ENCODE data around the gene AKAP13.

The AKAP13 gene

DNA sequence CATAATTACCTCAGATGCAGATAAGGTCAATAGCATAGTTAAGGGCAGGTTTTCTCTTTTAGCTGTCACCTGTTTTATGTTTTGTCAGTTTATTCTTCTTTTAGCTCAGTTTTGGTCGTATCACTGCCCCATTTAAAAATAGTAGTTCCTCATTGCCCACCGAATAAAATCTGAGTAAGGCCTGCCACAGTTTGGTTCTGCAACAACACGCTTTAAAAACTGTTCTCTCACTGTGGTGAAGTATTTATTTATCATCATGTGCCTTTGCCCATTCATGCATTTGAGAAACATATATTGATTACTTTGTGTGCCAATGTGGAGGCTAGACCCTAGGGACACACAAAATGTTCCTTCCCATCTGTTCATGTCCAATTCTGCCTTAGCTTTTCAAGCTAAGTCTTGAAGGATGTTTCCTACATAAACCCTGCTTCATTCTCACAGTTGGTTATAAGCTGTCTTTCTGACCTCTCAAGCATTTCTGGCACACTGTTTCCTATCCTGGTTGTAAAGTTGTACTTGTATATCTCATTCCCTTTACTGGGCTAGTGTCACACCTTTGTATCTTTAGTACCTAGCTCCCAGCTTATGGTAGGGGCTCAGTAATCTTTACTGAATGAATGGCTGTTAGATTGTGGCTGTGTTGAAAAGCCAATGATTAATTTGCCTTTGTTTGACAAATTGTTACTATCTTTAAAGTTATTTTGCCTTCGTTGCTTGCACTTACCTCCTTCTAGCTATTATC is 23.9 kb downstream of the AKAP13 start:
- peak overlapping the region; percentile 97 for H3K27ac ChIP-seq (ENCODE audit: low read depth, low read length)
- H4K20me1 ChIP-seq (ENCODE audit: low read depth, low read length), result peaks cover 8% of the 10 kb centered on the region
- H3K36me3 ChIP-seq (ENCODE audit: low read length), result no peaks in the 10 kb centered on the region
- H3K4me2 ChIP-seq (ENCODE audit: low read depth, low read length, poor library complexity, severe bottlenecking), result peak overlapping the region; percentile 68
- TF ChIP-seq EZH2phosphoT487 (conservative IDR thresholded peaks at IDR 0.05; ENCODE audit: low read length), result no peak
- TF ChIP-seq, protein P1, sequence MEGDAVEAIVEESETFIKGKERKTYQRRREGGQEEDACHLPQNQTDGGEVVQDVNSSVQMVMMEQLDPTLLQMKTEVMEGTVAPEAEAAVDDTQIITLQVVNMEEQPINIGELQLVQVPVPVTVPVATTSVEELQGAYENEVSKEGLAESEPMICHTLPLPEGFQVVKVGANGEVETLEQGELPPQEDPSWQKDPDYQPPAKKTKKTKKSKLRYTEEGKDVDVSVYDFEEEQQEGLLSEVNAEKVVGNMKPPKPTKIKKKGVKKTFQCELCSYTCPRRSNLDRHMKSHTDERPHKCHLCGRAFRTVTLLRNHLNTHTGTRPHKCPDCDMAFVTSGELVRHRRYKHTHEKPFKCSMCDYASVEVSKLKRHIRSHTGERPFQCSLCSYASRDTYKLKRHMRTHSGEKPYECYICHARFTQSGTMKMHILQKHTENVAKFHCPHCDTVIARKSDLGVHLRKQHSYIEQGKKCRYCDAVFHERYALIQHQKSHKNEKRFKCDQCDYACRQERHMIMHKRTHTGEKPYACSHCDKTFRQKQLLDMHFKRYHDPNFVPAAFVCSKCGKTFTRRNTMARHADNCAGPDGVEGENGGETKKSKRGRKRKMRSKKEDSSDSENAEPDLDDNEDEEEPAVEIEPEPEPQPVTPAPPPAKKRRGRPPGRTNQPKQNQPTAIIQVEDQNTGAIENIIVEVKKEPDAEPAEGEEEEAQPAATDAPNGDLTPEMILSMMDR (IDR thresholded peaks at IDR 0.05; ENCODE audit: insufficient read depth, low read length, poor library complexity, severe bottlenecking), result no peak
- no peaks in the 10 kb centered on the region for H3K9me3 ChIP-seq (ENCODE audit: insufficient read depth, low read length)
- peaks cover 57% of the 10 kb centered on the region for H3F3A ChIP-seq (ENCODE audit: insufficient read depth)
- no peak overlapping the region for H2AFZ ChIP-seq (ENCODE audit: low read depth, low read length, severe bottlenecking)
- H3K4me3 ChIP-seq (ENCODE audit: insufficient read depth, low read length, poor library complexity, severe bottlenecking), result peak overlapping the region; percentile 29
- peak overlapping the region; percentile 48 for H3K9ac ChIP-seq (ENCODE audit: low read length)
- H3K27me3 ChIP-seq (ENCODE audit: low read length), result no peaks in the 10 kb centered on the region
- H3K9me2 ChIP-seq (replicated peaks; ENCODE audit: insufficient read depth, low read length), result no peaks in the 10 kb centered on the region
- H3K79me2 ChIP-seq (ENCODE audit: insufficient read depth, low read length), result peaks cover 99% of the 10 kb centered on the region

DNA sequence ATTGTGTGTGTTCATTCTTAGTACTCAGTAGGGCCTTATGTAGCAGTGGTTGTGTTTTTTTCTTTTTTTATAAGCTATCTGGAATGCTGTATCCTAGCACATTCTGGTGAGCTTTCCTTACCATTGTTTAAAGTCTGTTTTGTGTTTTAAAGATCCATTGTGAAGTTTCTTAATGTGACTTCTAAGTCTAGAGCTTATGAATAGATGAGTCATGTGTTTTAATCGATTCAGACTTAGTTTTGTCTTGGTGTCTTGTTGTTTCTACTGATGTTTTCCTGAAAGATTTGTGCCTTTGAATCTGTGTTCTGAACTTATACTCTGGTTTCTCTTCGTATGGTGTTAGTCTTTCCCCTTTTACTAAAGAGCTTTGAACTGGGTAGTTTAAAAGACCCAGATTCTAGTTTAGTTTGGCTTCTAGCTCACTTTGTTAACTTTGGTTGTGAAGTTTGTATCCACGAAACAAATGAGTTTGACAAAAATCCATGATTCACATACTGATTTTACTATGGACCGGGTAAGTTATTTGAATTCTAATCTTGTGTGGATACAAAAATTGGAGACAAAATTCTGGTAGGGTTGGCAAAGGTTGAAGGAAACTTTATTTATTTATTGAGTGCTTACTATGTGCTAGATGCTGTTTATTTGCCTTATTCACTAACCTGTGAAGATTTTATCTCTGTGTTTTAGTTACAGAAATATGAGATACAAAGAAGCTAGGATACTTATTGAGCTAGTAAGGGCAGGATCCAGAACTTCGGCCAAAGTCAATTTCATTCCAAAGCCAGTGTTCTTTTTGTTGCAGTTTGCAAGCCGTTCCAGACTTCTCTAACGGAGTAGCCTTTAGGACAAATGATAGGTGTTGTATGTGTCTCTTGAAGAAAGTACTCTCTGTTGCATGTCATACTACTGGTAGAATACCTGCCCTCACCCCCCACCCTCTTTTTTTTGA is 24.8 kb downstream of the AKAP13 start:
- peaks cover 49% of the 10 kb centered on the region for H3F3A ChIP-seq (ENCODE audit: insufficient read depth)
- peaks cover 8% of the 10 kb centered on the region for H4K20me1 ChIP-seq (ENCODE audit: low read depth, low read length)
- no peaks in the 10 kb centered on the region for H3K9me3 ChIP-seq (ENCODE audit: insufficient read depth, low read length)
- H3K9me2 ChIP-seq (replicated peaks; ENCODE audit: insufficient read depth, low read length), result no peaks in the 10 kb centered on the region
- no peak overlapping the region for H2AFZ ChIP-seq (ENCODE audit: low read depth, low read length, severe bottlenecking)
- H3K36me3 ChIP-seq (ENCODE audit: low read length), result no peaks in the 10 kb centered on the region
- peak overlapping the region; percentile 68 for H3K4me2 ChIP-seq (ENCODE audit: low read depth, low read length, poor library complexity, severe bottlenecking)
- TF ChIP-seq EZH2phosphoT487 (conservative IDR thresholded peaks at IDR 0.05; ENCODE audit: low read length), result no peak
- TF ChIP-seq, protein P1 (IDR thresholded peaks at IDR 0.05; ENCODE audit: insufficient read depth, low read length, poor library complexity, severe bottlenecking), result no peak
- H3K27ac ChIP-seq (ENCODE audit: low read depth, low read length), result peak overlapping the region; percentile 97
- no peaks in the 10 kb centered on the region for H3K27me3 ChIP-seq (ENCODE audit: low read length)
- peak overlapping the region; percentile 48 for H3K9ac ChIP-seq (ENCODE audit: low read length)
- H3K4me3 ChIP-seq (ENCODE audit: insufficient read depth, low read length, poor library complexity, severe bottlenecking), result peak overlapping the region; percentile 18
- peaks cover 99% of the 10 kb centered on the region for H3K79me2 ChIP-seq (ENCODE audit: insufficient read depth, low read length)

DNA sequence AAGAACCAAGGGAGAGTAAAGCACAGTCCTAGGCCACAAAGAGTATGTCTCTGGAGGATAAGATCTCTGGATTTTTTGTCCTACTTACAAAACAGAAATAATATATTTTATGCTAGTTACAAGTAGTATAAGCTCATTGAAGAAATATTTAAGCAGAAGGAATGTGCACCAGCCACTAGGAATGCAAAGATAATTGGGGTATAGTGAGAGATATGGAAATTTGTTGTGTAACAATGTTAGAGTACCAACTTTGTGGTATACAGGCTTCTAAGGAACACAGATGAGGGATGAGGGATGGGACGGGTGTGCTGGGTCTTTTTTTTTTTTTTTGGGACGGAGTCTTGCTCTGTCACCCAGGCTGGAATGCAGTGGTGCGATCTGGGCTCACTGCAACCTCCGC is 26.5 kb downstream of the AKAP13 start:
- Histone ChIP-seq H3K79me2 (ENCODE audit: insufficient read depth, low read length) (peaks cover 99% of the 10 kb centered on the region), H3F3A (ENCODE audit: insufficient read depth) (peaks cover 42% of the 10 kb centered on the region), H2AFZ (ENCODE audit: low read depth, low read length, severe bottlenecking) (no peak overlapping the region), H3K9me3 (ENCODE audit: insufficient read depth, low read length) (no peaks in the 10 kb centered on the region), H4K20me1 (ENCODE audit: low read depth, low read length) (peaks cover 5% of the 10 kb centered on the region), H3K9me2 (replicated peaks; ENCODE audit: insufficient read depth, low read length) (no peaks in the 10 kb centered on the region), H3K27me3 (ENCODE audit: low read length) (no peaks in the 10 kb centered on the region), H3K27ac (ENCODE audit: low read depth, low read length) (peak overlapping the region; percentile 97), H3K4me2 (ENCODE audit: low read depth, low read length, poor library complexity, severe bottlenecking) (peak overlapping the region; percentile 68), H3K4me3 (ENCODE audit: insufficient read depth, low read length, poor library complexity, severe bottlenecking) (no peak overlapping the region), H3K9ac (ENCODE audit: low read length) (peak overlapping the region; percentile 48; the same call in 1 of the 2 replicates), H3K36me3 (ENCODE audit: low read length) (no peaks in the 10 kb centered on the region)
- TF ChIP-seq, protein P1 (IDR thresholded peaks at IDR 0.05; ENCODE audit: insufficient read depth, low read length, poor library complexity, severe bottlenecking), result no peak
- no peak for TF ChIP-seq EZH2phosphoT487 (conservative IDR thresholded peaks at IDR 0.05; ENCODE audit: low read length)

Data from SU-DHL-6 (cell line).